HepG2 (cell line): ENCODE measurements around the gene CD7. TPM values are rescaled to one million over a fixed set of nuclear protein-coding genes. Genes with fewer than 3 reads are reported as not detected.
A peak's percentile ranks its signal among the peaks of the same experiment; 100 is the strongest.

Source experiments
- ATAD3A ChIP-seq: sonication (generic); formaldehyde crosslinking; IDR thresholded peaks from 2 replicates; pipeline ENCODE4 v1.4.0; 2020; ENCODE audit warnings: missing genetic modification reagents
- ATF7-NPFF ChIP-seq: sonication (generic); formaldehyde crosslinking; IDR thresholded peaks from 2 replicates; pipeline ENCODE4 v1.8.1; 2023; ENCODE audit warnings: mild to moderate bottlenecking, low read depth, missing genetic modification reagents, moderate library complexity
- CHD4 ChIP-seq: fragments of 200-600 bp; sonication (generic); IDR thresholded peaks from 2 replicates; pipeline ENCODE4 v1.7.0; 2017; ENCODE audit warnings: mild to moderate bottlenecking, low read length, borderline replicate concordance
- KDM5B ChIP-seq: sonication (generic); formaldehyde crosslinking; IDR thresholded peaks from 2 replicates; pipeline ENCODE4 v1.4.0; 2020; ENCODE audit warnings: missing genetic modification reagents, mild to moderate bottlenecking, borderline replicate concordance
- MYC ChIP-seq: sonication (generic); formaldehyde crosslinking; IDR thresholded peaks from 2 replicates; pipeline ENCODE4 v1.9.0; 2021; ENCODE audit warnings: missing genetic modification reagents, borderline replicate concordance
- NFE2L2 ChIP-seq: fragments of 150-350 bp; IDR thresholded peaks from 2 replicates; pipeline ENCODE4 v1.6.1; 2014; ENCODE audit warnings: low read length
- TOE1 ChIP-seq: sonication (generic); formaldehyde crosslinking; IDR thresholded peaks from 2 replicates; pipeline ENCODE4 v1.4.0; 2020; ENCODE audit warnings: mild to moderate bottlenecking, missing genetic modification reagents
- ZBTB1 ChIP-seq: sonication (generic); formaldehyde crosslinking; IDR thresholded peaks from 2 replicates; pipeline ENCODE4 v1.4.0; 2020; ENCODE audit warnings: missing genetic modification reagents, borderline replicate concordance
- ZNF17 ChIP-seq: sonication (generic); formaldehyde crosslinking; IDR thresholded peaks from 2 replicates; pipeline ENCODE4 v1.5.0; 2020; ENCODE audit warnings: mild to moderate bottlenecking, missing genetic modification reagents
- ZNF235 ChIP-seq: sonication (generic); formaldehyde crosslinking; IDR thresholded peaks from 2 replicates; pipeline ENCODE4 v1.8.1; 2023; ENCODE audit warnings: mild to moderate bottlenecking, missing genetic modification reagents, borderline replicate concordance
- ZNF260 ChIP-seq: sonication (generic); formaldehyde crosslinking; IDR thresholded peaks from 2 replicates; pipeline ENCODE4 v1.4.0; 2020; ENCODE audit warnings: missing genetic modification reagents, low read depth, mild to moderate bottlenecking, borderline replicate concordance
- ZNF772 ChIP-seq: sonication (generic); formaldehyde crosslinking; IDR thresholded peaks from 2 replicates; pipeline ENCODE4 v1.5.0; 2020; ENCODE audit warnings: mild to moderate bottlenecking, missing genetic modification reagents
- ZNF777 ChIP-seq: sonication (generic); formaldehyde crosslinking; IDR thresholded peaks from 2 replicates; pipeline ENCODE4 v1.4.0; 2020; ENCODE audit warnings: missing genetic modification reagents
- polyA plus RNA-seq, 8 experiments: library from polyadenylated mRNA; depleted of rRNA in 3 of 8; stranded (reverse) in 7 of 8; unstranded in 1 of 8; fragments of >200 nt; fragmentation: Illumina TruSeq in 4 of 8; extraction: Trizol in 4 of 8; gene quantifications; 2 replicates each; pipeline versions ENCODE4 v1.2.1 to v1.2.3, GENCODE V29; 2011 to 2016; ENCODE audit warnings: low read depth in 4 of 8, missing spikeins in 1 of 8, mixed read lengths in 1 of 8; ENCODE audit not compliant: insufficient read depth in 1 of 8
- total RNA-seq, 5 experiments: library from RNA; depleted of rRNA; stranded (reverse); fragments of >200 nt; fragmentation: Illumina TruSeq; extraction: Trizol; gene quantifications; 2 replicates each; pipeline ENCODE4 v1.2.3, GENCODE V29; 2016; ENCODE audit warnings: low read depth in 1 of 5
- TF ChIP-seq, protein P1 (sequence below), 2 experiments: fragments of 450-650 bp in 1 of 2; sonication (generic) in 1 of 2; formaldehyde crosslinking in 1 of 2; IDR thresholded peaks; 2 replicates each; pipeline versions ENCODE4 v1.6.1 to v1.8.0; 2016 to 2022; ENCODE audit warnings: antibody characterized with exemption in 1 of 2, mild to moderate bottlenecking in 1 of 2, missing genetic modification reagents in 1 of 2
- TF ChIP-seq, protein P2 (sequence below): IDR thresholded peaks from 2 replicates; pipeline ENCODE4 v1.6.1; 2016
- TF ChIP-seq, protein P3 (sequence below): IDR thresholded peaks from 2 replicates; pipeline ENCODE4 v1.6.1; 2016; ENCODE audit warnings: mild to moderate bottlenecking

CD7 gene
- total and polyA plus RNA-seq, 2 of the 13 experiments (the other 11 are each of a cell fraction or from before 2014, with no cell fraction given), result 67.6 to 76.4 TPM

DNA sequence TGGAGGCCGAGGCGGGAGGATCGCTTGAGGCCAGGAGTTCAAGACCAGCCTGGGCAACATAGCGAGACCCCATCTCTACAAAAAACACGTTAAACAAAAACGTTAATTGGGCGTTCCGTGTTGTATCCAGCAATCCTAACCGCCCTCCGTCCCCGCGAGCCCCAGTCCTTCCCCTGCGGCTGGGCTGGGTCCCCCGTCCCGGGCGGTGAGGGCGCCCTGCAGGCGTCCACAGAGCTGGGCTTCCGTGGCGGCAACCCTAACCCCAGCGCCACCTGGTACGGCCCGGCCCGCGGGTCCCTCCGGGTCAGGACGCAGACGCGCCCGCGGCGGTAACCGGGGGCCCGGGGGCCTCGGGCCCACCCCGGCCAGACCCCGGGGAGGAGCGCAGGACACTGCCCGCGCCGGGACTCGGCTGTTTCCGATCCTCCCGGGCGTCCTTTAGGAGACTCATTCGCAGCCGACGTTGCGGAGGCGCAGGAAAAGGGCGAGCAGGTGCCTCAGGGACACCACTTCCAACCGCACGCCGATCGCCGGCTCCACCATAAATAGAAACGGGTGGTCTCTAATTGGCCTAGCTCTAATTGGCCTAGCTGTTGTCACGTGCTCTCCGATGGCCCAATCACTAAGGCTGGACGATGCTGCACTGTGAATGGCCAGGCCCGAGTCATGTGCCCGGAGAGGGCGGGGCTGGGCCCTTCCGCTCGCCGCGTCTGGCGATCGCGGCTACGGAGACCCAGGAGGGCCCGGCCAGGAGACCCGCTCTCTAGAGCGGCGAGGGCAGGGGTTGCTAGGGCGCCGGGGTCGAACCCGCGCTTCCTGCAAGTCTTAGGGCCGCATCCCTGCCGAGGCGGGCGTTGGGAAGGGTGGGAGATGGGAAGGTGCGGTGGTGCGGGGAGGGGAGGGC, 24.9 kb downstream of the CD7 start (continued):
- TF ChIP-seq, protein P1, sequence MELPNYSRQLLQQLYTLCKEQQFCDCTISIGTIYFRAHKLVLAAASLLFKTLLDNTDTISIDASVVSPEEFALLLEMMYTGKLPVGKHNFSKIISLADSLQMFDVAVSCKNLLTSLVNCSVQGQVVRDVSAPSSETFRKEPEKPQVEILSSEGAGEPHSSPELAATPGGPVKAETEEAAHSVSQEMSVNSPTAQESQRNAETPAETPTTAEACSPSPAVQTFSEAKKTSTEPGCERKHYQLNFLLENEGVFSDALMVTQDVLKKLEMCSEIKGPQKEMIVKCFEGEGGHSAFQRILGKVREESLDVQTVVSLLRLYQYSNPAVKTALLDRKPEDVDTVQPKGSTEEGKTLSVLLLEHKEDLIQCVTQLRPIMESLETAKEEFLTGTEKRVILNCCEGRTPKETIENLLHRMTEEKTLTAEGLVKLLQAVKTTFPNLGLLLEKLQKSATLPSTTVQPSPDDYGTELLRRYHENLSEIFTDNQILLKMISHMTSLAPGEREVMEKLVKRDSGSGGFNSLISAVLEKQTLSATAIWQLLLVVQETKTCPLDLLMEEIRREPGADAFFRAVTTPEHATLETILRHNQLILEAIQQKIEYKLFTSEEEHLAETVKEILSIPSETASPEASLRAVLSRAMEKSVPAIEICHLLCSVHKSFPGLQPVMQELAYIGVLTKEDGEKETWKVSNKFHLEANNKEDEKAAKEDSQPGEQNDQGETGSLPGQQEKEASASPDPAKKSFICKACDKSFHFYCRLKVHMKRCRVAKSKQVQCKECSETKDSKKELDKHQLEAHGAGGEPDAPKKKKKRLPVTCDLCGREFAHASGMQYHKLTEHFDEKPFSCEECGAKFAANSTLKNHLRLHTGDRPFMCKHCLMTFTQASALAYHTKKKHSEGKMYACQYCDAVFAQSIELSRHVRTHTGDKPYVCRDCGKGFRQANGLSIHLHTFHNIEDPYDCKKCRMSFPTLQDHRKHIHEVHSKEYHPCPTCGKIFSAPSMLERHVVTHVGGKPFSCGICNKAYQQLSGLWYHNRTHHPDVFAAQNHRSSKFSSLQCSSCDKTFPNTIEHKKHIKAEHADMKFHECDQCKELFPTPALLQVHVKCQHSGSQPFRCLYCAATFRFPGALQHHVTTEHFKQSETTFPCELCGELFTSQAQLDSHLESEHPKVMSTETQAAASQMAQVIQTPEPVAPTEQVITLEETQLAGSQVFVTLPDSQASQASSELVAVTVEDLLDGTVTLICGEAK (IDR thresholded peaks at IDR 0.05), result no peak
- TF ChIP-seq, protein P1 (CRISPR knock-in tag; IDR thresholded peaks at IDR 0.05), result peak; percentile 11; the same call in 1 of the 2 replicates
- TF ChIP-seq ZBTB1 (CRISPR knock-in tag) (no peak), ZNF17 (CRISPR knock-in tag) (0 out of 2 replicates have a peak, but pooled peaks have one; percentile 82), CHD4 (peak; percentile 80; the same call in 1 of the 2 replicates), ATF7-NPFF (peak; percentile 89; the same call in 1 of the 2 replicates), ZNF260 (CRISPR knock-in tag) (0 out of 2 replicates have a peak, but pooled peaks have one; percentile 50), ATAD3A (CRISPR knock-in tag) (no peak), ZNF235 (no peak), MYC (CRISPR knock-in tag) (peak; percentile 85), TOE1 (CRISPR knock-in tag) (no peak), ZNF772 (no peak; the same call in 1 of the 2 replicates), NFE2L2 (no peak), ZNF777 (CRISPR knock-in tag) (no peak), KDM5B (peak; percentile 47; the same call in 1 of the 2 replicates)
- TF ChIP-seq, protein P2, sequence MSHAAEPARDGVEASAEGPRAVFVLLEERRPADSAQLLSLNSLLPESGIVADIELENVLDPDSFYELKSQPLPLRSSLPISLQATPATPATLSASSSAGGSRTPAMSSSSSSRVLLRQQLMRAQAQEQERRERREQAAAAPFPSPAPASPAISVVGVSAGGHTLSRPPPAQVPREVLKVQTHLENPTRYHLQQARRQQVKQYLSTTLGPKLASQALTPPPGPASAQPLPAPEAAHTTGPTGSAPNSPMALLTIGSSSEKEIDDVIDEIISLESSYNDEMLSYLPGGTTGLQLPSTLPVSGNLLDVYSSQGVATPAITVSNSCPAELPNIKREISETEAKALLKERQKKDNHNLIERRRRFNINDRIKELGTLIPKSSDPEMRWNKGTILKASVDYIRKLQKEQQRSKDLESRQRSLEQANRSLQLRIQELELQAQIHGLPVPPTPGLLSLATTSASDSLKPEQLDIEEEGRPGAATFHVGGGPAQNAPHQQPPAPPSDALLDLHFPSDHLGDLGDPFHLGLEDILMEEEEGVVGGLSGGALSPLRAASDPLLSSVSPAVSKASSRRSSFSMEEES, result peak; percentile 85
- TF ChIP-seq, protein P3, sequence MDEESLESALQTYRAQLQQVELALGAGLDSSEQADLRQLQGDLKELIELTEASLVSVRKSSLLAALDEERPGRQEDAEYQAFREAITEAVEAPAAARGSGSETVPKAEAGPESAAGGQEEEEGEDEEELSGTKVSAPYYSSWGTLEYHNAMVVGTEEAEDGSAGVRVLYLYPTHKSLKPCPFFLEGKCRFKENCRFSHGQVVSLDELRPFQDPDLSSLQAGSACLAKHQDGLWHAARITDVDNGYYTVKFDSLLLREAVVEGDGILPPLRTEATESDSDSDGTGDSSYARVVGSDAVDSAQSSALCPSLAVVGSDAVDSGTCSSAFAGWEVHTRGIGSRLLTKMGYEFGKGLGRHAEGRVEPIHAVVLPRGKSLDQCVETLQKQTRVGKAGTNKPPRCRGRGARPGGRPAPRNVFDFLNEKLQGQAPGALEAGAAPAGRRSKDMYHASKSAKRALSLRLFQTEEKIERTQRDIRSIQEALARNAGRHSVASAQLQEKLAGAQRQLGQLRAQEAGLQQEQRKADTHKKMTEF (CRISPR knock-in tag), result peak; percentile 90
